Measurements from ENCODE around the gene NCOA1. TPM values are rescaled to one million over a fixed set of nuclear protein-coding genes. Genes with fewer than 3 reads are reported as not detected.
"Not testable (repeated sequence)": the region's sequence is repeated elsewhere in the genome, so short reads cannot be mapped to it uniquely, and the experiment has no call there.

NCOA1 gene
- total RNA-seq, 1 experiment from 2014 or later = 14.4 TPM

- in situ Hi-C loops (cut with HindIII; ENCODE audit: low pct_unique_long_range_greater_than_20kb, low sequenced_read_pairs) = no loop called here
These were observed 21.9 kb upstream of the NCOA1 start for GRCh38 chr2:24469148-24469650.

GRCh38 chr2:24471662-24472061 is 19.4 kb upstream of the NCOA1 start:
- DNase-seq (ENCODE audit: low read depth, low spot score) = peak; percentile 62

More at GRCh38 chr2:24469148-24469650, 21.9 kb upstream of the NCOA1 start:
- DNase-seq (ENCODE audit: low read depth, low spot score) = no peak

GRCh38 chr2:24472416-24472815 is 18.6 kb upstream of the NCOA1 start:
- DNase-seq (ENCODE audit: low read depth, low spot score) = no peak
- in situ Hi-C loops (cut with HindIII; ENCODE audit: low pct_unique_long_range_greater_than_20kb, low sequenced_read_pairs) = no loop called here

More at GRCh38 chr2:24471662-24472061, 19.4 kb upstream of the NCOA1 start:
- in situ Hi-C loops (cut with HindIII; ENCODE audit: low pct_unique_long_range_greater_than_20kb, low sequenced_read_pairs) = no loop called here

- no peak for DNase-seq (ENCODE audit: low read depth, low spot score)
- in situ Hi-C loops (cut with HindIII; ENCODE audit: low pct_unique_long_range_greater_than_20kb, low sequenced_read_pairs) = no loop called here
These were observed 17.4 kb upstream of the NCOA1 start for GRCh38 chr2:24473626-24474025.

- in situ Hi-C loops (cut with HindIII; ENCODE audit: low pct_unique_long_range_greater_than_20kb, low sequenced_read_pairs) = no loop called here
- DNase-seq (ENCODE audit: low read depth, low spot score) = no peak
These were observed 17.0 kb upstream of the NCOA1 start for GRCh38 chr2:24474053-24474452.

GRCh38 chr2:24477229-24477628 is 13.8 kb upstream of the NCOA1 start:
- DNase-seq (ENCODE audit: low read depth, low spot score) = no peak
- in situ Hi-C loops (cut with HindIII; ENCODE audit: low pct_unique_long_range_greater_than_20kb, low sequenced_read_pairs) = no loop called here

GRCh38 chr2:24478243-24478642 is 12.8 kb upstream of the NCOA1 start:
- in situ Hi-C loops (cut with HindIII; ENCODE audit: low pct_unique_long_range_greater_than_20kb, low sequenced_read_pairs) = no loop called here
- DNase-seq (ENCODE audit: low read depth, low spot score) = no peak

GRCh38 chr2:24480245-24480644 is 10.8 kb upstream of the NCOA1 start:
- in situ Hi-C loops (cut with HindIII; ENCODE audit: low pct_unique_long_range_greater_than_20kb, low sequenced_read_pairs) = no loop called here

GRCh38 chr2:24482251-24482971 is 8.6 kb upstream of the NCOA1 start:
- no peak for DNase-seq (ENCODE audit: low read depth, low spot score)
- in situ Hi-C loops (cut with HindIII; ENCODE audit: low pct_unique_long_range_greater_than_20kb, low sequenced_read_pairs) = no loop called here

More at GRCh38 chr2:24480245-24480644, 10.8 kb upstream of the NCOA1 start:
- DNase-seq (ENCODE audit: low read depth, low spot score) = no peak

- DNase-seq (ENCODE audit: low read depth, low spot score) = no peak
- in situ Hi-C loops (cut with HindIII; ENCODE audit: low pct_unique_long_range_greater_than_20kb, low sequenced_read_pairs) = no loop called here
These were observed 8.1 kb upstream of the NCOA1 start for GRCh38 chr2:24482972-24483300.

- in situ Hi-C loops (cut with HindIII; ENCODE audit: low pct_unique_long_range_greater_than_20kb, low sequenced_read_pairs); DNase-seq (ENCODE audit: low read depth, low spot score): not testable (repeated sequence)
These were observed 6.4 kb upstream of the NCOA1 start for GRCh38 chr2:24484677-24485076.

GRCh38 chr2:24485197-24485596 is 5.9 kb upstream of the NCOA1 start:
- DNase-seq (ENCODE audit: low read depth, low spot score) = no peak
- in situ Hi-C loops (cut with HindIII; ENCODE audit: low pct_unique_long_range_greater_than_20kb, low sequenced_read_pairs) = no loop called here

- in situ Hi-C loops (cut with HindIII; ENCODE audit: low pct_unique_long_range_greater_than_20kb, low sequenced_read_pairs) = no loop called here
- DNase-seq (ENCODE audit: low read depth, low spot score) = no peak
These were observed 4.3 kb upstream of the NCOA1 start for GRCh38 chr2:24486636-24487205.

- in situ Hi-C loops (cut with HindIII; ENCODE audit: low pct_unique_long_range_greater_than_20kb, low sequenced_read_pairs) = no loop called here
- DNase-seq (ENCODE audit: low read depth, low spot score) = no peak
These were observed 1.4 kb upstream of the NCOA1 start for GRCh38 chr2:24489465-24490180.

GRCh38 chr2:24490181-24490689 is 819 bp upstream of the NCOA1 start:
- in situ Hi-C loops (cut with HindIII; ENCODE audit: low pct_unique_long_range_greater_than_20kb, low sequenced_read_pairs) = no loop called here
- DNase-seq (ENCODE audit: low read depth, low spot score) = no peak

- in situ Hi-C loops (cut with HindIII; ENCODE audit: low pct_unique_long_range_greater_than_20kb, low sequenced_read_pairs) = no loop called here
These were observed 727 bp downstream of the NCOA1 start for GRCh38 chr2:24491542-24492420.

GRCh38 chr2:24492421-24493279 is 1.6 kb downstream of the NCOA1 start:
- DNase-seq (ENCODE audit: low read depth, low spot score) = no peak
- in situ Hi-C loops (cut with HindIII; ENCODE audit: low pct_unique_long_range_greater_than_20kb, low sequenced_read_pairs) = no loop called here

More at GRCh38 chr2:24491542-24492420, 727 bp downstream of the NCOA1 start:
- peak; percentile 34 for DNase-seq (ENCODE audit: low read depth, low spot score)

All from SK-MEL-5 (cell line).